H9 (cell line): Measurements from ENCODE around the gene C2orf72. TPM values are rescaled to one million over a fixed set of nuclear protein-coding genes. Genes with fewer than 3 reads are reported as not detected.

Experiments
- DNase-seq: peaks from one replicate; pipeline ENCODE4 v3.0.0-alpha.2; 2017
- H2AFZ ChIP-seq: one replicate; pipeline ENCODE4 v1.6.1; 2013; ENCODE audit warnings: mild to moderate bottlenecking, low read length, control low read depth, moderate library complexity
- H2AK5ac ChIP-seq: 2 replicates; pipeline ENCODE4 v1.6.1; 2013; ENCODE audit warnings: low read length, control low read depth, mixed read lengths; ENCODE audit not compliant: insufficient read length
- H2BK120ac ChIP-seq: one replicate; pipeline ENCODE4 v1.6.1; 2013; ENCODE audit warnings: low read depth, mild to moderate bottlenecking, low read length, control low read depth, inconsistent platforms; ENCODE audit not compliant: poor library complexity, severe bottlenecking
- H2BK12ac ChIP-seq: 2 replicates; pipeline ENCODE4 v1.6.1; 2013; ENCODE audit warnings: low read length, control low read depth, mixed read lengths, low read depth; ENCODE audit not compliant: insufficient read length
- H2BK15ac ChIP-seq: 2 replicates; pipeline ENCODE4 v1.6.1; 2013; ENCODE audit warnings: low read depth, low read length, control low read depth
- H2BK20ac ChIP-seq: one replicate; pipeline ENCODE4 v1.6.1; 2013; ENCODE audit warnings: low read depth, mild to moderate bottlenecking, low read length, control low read depth, inconsistent platforms; ENCODE audit not compliant: poor library complexity, severe bottlenecking
- H2BK5ac ChIP-seq: 2 replicates; pipeline ENCODE4 v1.6.1; 2013; ENCODE audit warnings: low read length, control low read depth, mixed read lengths; ENCODE audit not compliant: insufficient read length
- H3K14ac ChIP-seq: 2 replicates; pipeline ENCODE4 v1.6.1; 2013; ENCODE audit warnings: low read length, control low read depth; ENCODE audit not compliant: insufficient read depth
- H3K18ac ChIP-seq: 2 replicates; pipeline ENCODE4 v1.6.1; 2013; ENCODE audit warnings: low read depth, mild to moderate bottlenecking, mixed read lengths, low read length, control low read depth; ENCODE audit not compliant: insufficient read length
- H3K23ac ChIP-seq: 2 replicates; pipeline ENCODE4 v1.6.1; 2013; ENCODE audit warnings: low read length, control low read depth, mixed read lengths, low read depth; ENCODE audit not compliant: insufficient read length
- H3K23me2 ChIP-seq: 2 replicates; pipeline ENCODE4 v1.6.1; 2013; ENCODE audit warnings: low read depth, mild to moderate bottlenecking, mixed read lengths, low read length, control low read depth; ENCODE audit not compliant: insufficient read length, poor library complexity, severe bottlenecking
- H3K27ac ChIP-seq: 2 replicates; pipeline ENCODE4 v1.5.1; 2013; ENCODE audit warnings: low read length, control low read depth, mixed read lengths, low read depth; ENCODE audit not compliant: insufficient read length
- H3K27me3 ChIP-seq: 2 replicates; pipeline ENCODE4 v1.6.1; 2013; ENCODE audit warnings: low read length, control low read depth, inconsistent platforms; ENCODE audit not compliant: insufficient read depth
- H3K4ac ChIP-seq: 2 replicates; pipeline ENCODE4 v1.6.1; 2013; ENCODE audit warnings: low read depth, mild to moderate bottlenecking, control low read depth, inconsistent platforms, low read length, moderate library complexity
- H3K4me1 ChIP-seq: 2 replicates; pipeline ENCODE4 v1.6.1; 2013; ENCODE audit warnings: low read length, control low read depth, inconsistent platforms; ENCODE audit not compliant: insufficient read depth
- H3K4me2 ChIP-seq: 2 replicates; pipeline ENCODE4 v1.6.1; 2013; ENCODE audit warnings: low read length, control low read depth, mixed read lengths; ENCODE audit not compliant: insufficient read length, insufficient read depth
- H3K56ac ChIP-seq: 2 replicates; pipeline ENCODE4 v1.6.1; 2013; ENCODE audit warnings: low read depth, mild to moderate bottlenecking, mixed read lengths, low read length, control low read depth; ENCODE audit not compliant: insufficient read length
- H3K79me1 ChIP-seq: 2 replicates; pipeline ENCODE4 v1.6.1; 2013; ENCODE audit warnings: low read depth, mild to moderate bottlenecking, moderate library complexity, low read length, control low read depth, inconsistent platforms; ENCODE audit not compliant: insufficient read depth, poor library complexity, severe bottlenecking
- H3K79me2 ChIP-seq: 2 replicates; pipeline ENCODE4 v1.6.1; 2013; ENCODE audit warnings: low read length, control low read depth, inconsistent platforms; ENCODE audit not compliant: insufficient read depth
- H3K9ac ChIP-seq: 2 replicates; pipeline ENCODE4 v1.6.1; 2013; ENCODE audit warnings: low read length, control low read depth, mixed read lengths; ENCODE audit not compliant: insufficient read length; ENCODE audit errors: extremely low read depth
- H3K9me3 ChIP-seq: one replicate; pipeline ENCODE4 v1.6.1; 2013; ENCODE audit warnings: low read depth, low read length, inconsistent platforms; ENCODE audit not compliant: control insufficient read depth
- H3T11ph ChIP-seq: one replicate; pipeline ENCODE4 v1.6.1; 2013; ENCODE audit warnings: mild to moderate bottlenecking, low read length, control low read depth, inconsistent platforms
- H4K20me1 ChIP-seq: one replicate; pipeline ENCODE4 v1.6.1; 2013; ENCODE audit not compliant: control insufficient read depth, insufficient read length, insufficient read depth
- H4K5ac ChIP-seq: 2 replicates; pipeline ENCODE4 v1.6.1; 2013; ENCODE audit warnings: low read depth, mild to moderate bottlenecking, mixed read lengths, low read length, control low read depth; ENCODE audit not compliant: insufficient read length
- H4K8ac ChIP-seq: replicated peaks from 2 replicates; pipeline ENCODE4 v1.6.1; 2013; ENCODE audit warnings: low read length, control low read depth, mixed read lengths, low read depth; ENCODE audit not compliant: insufficient read length
- H4K91ac ChIP-seq: 2 replicates; pipeline ENCODE4 v1.6.1; 2013; ENCODE audit warnings: low read depth, mild to moderate bottlenecking, moderate library complexity, mixed read lengths, low read length, control low read depth; ENCODE audit not compliant: insufficient read length
- H3K27ac Mint-ChIP-seq, 3 experiments: 2 replicates in 2 of 3; 3 replicates in 1 of 3; pipeline ENCODE4 v1.8.0; 2020 to 2021; ENCODE audit warnings: mixed read lengths in 3 of 3, mild to moderate bottlenecking in 1 of 3, moderate library complexity in 1 of 3
- H3K27me3 Mint-ChIP-seq: 2 replicates; pipeline ENCODE4 v1.8.0; 2021; ENCODE audit warnings: low read depth, mild to moderate bottlenecking, moderate library complexity, mixed read lengths
- H3K36me3 Mint-ChIP-seq, 3 experiments: 2 replicates in 2 of 3; 3 replicates in 1 of 3; pipeline ENCODE4 v1.8.0; 2020 to 2021; ENCODE audit warnings: low read depth in 3 of 3, mixed read lengths in 3 of 3; ENCODE audit not compliant: insufficient read depth in 1 of 3
- H3K4me1 Mint-ChIP-seq, 2 experiments: 2 replicates each; pipeline ENCODE4 v1.8.0; 2020; ENCODE audit warnings: mixed read lengths in 2 of 2
- H3K4me3 Mint-ChIP-seq, 2 experiments: 2 replicates in 1 of 2; 3 replicates in 1 of 2; pipeline ENCODE4 v1.8.0; 2020 to 2021; ENCODE audit warnings: mild to moderate bottlenecking in 2 of 2, mixed read lengths in 2 of 2, moderate library complexity in 1 of 2
- H3K9me3 Mint-ChIP-seq, 2 experiments: 2 replicates in 1 of 2; 3 replicates in 1 of 2; pipeline ENCODE4 v1.8.0; 2020; ENCODE audit warnings: mild to moderate bottlenecking in 2 of 2, mixed read lengths in 2 of 2, moderate library complexity in 1 of 2
- WGBS: extraction: QIAGEN DNeasy Blood & Tissue Kit; methylation state at CpG from one replicate; pipeline ENCODE4 v1.1.7; 2013; ENCODE audit warnings: missing lambda C conversion rate, low lambda C conversion rate, mixed read lengths; ENCODE audit not compliant: insufficient read length; ENCODE audit errors: extremely low coverage; 5-methylcytosine and 5-hydroxymethylcytosine counted together
- total RNA-seq: library from RNA; stranded (reverse); gene quantifications from 2 replicates; pipeline ENCODE4 v1.2.1, GENCODE V29; 2021
- TF ChIP-seq, protein P1 (sequence below): fragments of 200-600 bp; sonication (generic); conservative IDR thresholded peaks from 3 replicates; pipeline ENCODE4 v1.8.0; 2021; ENCODE audit warnings: antibody characterized with exemption, mild to moderate bottlenecking

C2orf72 gene
- total RNA-seq, 1 experiment from 2014 or later: 1.0 TPM

DNA sequence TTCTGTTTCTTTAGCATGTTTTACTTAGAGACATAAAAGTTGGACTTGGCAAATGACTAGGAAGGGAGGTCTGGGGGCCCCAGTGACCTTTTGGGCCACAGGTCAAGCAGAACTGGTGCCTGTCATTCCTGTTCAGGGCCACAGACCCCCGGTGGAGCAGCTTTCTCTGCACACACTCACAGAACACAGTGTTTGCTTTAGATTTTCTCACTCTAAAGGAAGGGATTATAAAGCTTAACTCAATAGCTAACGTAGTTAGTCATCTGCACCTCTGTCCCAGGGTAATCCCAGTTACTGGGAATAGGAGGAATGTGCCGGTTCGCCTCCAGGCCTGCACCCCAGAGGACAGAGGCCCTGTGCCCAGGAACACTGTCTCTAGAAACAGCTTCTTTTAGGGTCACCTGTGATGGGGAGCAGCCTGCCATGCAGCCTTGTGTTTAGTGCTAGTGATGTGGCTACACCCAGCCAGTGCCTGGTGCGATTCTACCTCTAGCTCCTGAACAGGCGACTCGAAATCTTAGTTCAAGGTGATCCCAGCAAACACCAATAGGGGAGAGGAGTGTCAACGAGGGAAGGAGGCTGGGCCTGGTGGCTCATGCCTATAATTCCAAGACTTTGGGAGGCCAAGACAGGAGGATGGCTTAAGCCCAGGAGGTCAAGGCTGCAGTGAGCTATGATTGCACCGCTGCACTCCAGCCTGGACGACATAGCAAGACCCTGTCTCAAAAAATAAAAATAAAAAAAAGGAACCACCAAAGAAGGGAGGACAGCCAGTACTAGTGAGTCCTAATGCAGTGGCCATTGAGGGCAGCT is 29.8 kb upstream of the C2orf72 start:
- Histone ChIP-seq H4K91ac (no peak overlapping the region), H2BK12ac (no peak overlapping the region), H2BK5ac (no peak overlapping the region), H4K5ac (no peak overlapping the region), H3K23ac (no peak overlapping the region), H2BK20ac (no peak overlapping the region), H2BK120ac (no peak overlapping the region), H3K79me1 (no peaks in the 10 kb centered on the region), H3K27ac (no peak overlapping the region), H4K20me1 (no peaks in the 10 kb centered on the region), H3K79me2 (no peaks in the 10 kb centered on the region), H3K9me3 (no peaks in the 10 kb centered on the region), H3K14ac (no peak overlapping the region), H3K9ac (no peak overlapping the region), H3K23me2 (no peaks in the 10 kb centered on the region), H3K18ac (no peak overlapping the region), H2AK5ac (no peak overlapping the region), H3K4me1 (no peaks in the 10 kb centered on the region), H3K27me3 (no peaks in the 10 kb centered on the region; the same call in 1 of the 2 replicates), H3T11ph (no peak overlapping the region), H3K56ac (no peak overlapping the region), H3K4ac (no peak overlapping the region), H2BK15ac (no peak overlapping the region), H2AFZ (no peak overlapping the region), H4K8ac (no peak overlapping the region), H3K4me2 (no peak overlapping the region)
- DNase-seq: no peak
- Mint-ChIP-seq H3K36me3 (peaks cover 9 to 10% (median 9%) of the 10 kb centered on the region in 3 experiments), H3K4me3 (no peak overlapping the region), H3K4me1 (no peaks in the 10 kb centered on the region), H3K27me3 (peaks cover 45% of the 10 kb centered on the region), H3K9me3 (peaks cover 11 to 18% of the 10 kb centered on the region in 2 experiments), H3K27ac (no peak overlapping the region)
- TF ChIP-seq, protein P1, sequence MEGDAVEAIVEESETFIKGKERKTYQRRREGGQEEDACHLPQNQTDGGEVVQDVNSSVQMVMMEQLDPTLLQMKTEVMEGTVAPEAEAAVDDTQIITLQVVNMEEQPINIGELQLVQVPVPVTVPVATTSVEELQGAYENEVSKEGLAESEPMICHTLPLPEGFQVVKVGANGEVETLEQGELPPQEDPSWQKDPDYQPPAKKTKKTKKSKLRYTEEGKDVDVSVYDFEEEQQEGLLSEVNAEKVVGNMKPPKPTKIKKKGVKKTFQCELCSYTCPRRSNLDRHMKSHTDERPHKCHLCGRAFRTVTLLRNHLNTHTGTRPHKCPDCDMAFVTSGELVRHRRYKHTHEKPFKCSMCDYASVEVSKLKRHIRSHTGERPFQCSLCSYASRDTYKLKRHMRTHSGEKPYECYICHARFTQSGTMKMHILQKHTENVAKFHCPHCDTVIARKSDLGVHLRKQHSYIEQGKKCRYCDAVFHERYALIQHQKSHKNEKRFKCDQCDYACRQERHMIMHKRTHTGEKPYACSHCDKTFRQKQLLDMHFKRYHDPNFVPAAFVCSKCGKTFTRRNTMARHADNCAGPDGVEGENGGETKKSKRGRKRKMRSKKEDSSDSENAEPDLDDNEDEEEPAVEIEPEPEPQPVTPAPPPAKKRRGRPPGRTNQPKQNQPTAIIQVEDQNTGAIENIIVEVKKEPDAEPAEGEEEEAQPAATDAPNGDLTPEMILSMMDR: no peak
- no CpG with 5 or more reads among the region's 10 CpGs for WGBS
